HG03354 (cell line): ENCODE measurements around the gene NCOA5.
A peak's percentile ranks its signal among the peaks of the same experiment; 100 is the strongest.
"Not testable (repeated sequence)": the region's sequence is repeated elsewhere in the genome, so short reads cannot be mapped to it uniquely, and the experiment has no call there.

Experiments used
- ATAC-seq: cut with Tn5 transposase; IDR thresholded peaks from one replicate; pipeline ENCODE4 v1.9.1; 2021; ENCODE audit warnings: mild to moderate bottlenecking; ENCODE audit not compliant: unreplicated experiment, poor library complexity, severe bottlenecking

The NCOA5 gene

DNA sequence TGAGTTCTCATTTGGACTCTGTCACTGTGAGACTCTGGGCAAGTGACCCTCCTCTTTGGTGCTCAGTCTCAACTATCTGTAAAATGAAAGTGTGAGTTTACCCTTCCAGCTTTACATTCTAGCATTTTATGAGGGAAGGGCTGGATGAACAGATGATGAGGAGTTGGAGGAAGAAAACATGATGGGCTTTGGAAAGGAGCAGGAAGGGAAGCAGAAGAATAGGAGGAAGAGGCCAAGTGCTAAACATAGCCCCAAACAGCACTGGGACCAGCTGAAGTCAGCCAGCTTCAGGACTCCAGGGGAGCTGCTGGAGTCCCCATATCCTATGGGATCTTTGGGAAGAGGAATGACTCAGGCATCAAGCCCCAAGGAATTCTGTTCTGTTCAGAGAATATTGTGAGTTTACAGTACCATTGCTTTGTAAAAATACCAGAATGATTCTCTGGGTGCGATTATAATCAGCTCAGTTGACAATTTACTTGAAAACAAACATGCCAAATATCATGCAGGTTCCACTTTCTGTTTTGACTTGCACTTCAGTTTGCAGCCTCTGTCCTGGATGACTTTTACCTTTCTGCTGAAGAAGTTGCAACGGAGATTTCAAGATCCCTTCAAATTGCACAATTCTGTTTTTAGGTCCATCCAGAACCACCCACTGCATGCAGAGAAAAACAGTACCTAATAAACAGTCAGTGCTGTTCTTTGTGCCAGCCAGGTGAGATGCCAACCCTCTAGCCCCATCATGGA lies 31.6 kb upstream of the NCOA5 start:
- ATAC-seq: no peak

DNA sequence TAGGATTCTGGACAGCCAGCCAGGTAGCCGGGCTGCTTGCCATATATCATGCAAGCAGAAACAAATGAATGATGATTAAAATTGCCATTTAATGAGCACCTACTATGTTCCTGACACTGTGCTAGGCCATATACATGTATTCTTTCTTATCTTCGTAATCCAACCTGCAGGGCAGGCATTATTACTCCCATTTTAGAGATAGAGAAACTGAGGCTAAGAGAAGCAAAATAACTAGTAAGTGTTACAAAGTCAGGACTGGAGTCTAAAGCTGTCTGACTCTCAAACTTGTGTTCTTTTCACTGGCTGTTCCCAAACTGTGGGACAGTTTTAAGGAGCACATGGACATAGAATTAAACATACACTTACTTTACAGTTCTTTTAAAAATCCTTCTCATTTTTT lies 30.4 kb upstream of the NCOA5 start:
- no peak for ATAC-seq

DNA sequence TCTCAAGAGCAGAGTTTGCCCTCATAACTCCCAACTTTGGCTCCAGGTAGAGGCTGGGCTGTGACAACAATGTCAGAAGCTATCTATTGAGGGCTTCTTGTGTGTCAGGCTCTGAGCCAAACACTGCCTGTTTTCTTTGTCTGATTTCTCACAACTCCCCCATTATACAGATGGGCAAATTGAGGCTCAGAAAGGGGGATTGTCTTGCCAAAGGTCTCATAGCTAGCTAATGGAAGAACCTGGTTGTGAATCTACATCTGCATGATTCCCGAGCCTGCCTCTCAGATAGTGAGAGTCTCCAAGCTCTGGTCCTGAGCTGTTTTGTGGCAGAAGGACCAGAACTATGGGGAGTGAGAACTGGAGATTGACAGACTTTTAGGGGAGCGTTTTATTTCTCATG lies 29.8 kb upstream of the NCOA5 start:
- ATAC-seq: no peak

DNA sequence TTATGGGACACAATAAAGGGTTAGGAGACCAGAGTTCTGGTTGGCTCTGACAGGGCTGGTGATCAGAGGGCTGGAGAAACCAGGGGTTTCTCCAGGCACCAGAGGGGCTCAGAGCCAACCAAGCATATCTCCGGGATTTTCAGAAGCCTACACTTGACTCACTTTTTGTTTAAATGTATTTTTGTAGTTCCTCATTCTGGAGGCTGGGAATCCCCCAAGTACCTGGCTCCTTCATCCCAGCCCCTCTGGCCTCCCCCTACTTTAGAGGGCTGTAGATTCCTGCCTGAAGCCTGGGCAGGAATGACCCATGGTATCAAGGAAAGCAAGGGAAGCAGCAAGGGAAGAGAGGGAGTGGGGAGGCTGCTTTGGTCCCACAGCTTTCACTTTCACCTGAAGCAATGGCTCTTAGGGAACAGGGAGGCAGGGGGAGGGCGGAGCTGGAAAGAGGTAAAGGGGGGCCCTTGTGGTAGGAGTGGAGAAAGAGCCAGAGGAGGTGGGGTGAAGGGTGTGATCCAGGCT lies 29.3 kb upstream of the NCOA5 start:
- peak; percentile 52 for ATAC-seq

DNA sequence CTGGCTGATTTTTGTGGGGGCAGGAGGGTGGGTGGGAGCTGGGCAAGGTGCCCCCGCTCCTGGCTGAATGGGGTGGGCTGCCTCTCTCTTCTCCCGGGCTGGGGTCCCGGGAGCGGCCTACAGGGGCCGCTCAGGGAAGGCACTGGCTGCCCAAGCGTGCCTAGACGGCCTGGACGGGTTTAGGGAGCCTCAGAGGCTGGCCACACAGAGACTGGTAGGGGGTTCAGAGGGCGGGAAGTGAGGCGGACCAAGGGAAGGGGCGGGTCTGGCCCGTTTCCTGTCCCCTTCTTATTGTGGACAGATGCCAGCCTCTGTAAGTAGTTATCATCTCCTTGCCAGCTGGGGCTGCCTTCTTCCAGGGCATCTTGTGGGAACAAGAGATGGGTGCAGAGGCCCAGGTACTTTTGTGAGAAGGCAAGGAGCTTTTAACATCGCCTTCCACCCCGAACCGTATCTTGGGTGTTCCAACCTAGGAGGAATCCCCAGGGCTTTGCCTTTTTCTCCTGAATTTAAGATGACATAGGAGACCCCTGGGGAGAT lies 28.8 kb upstream of the NCOA5 start:
- ATAC-seq: peak; percentile 66

DNA sequence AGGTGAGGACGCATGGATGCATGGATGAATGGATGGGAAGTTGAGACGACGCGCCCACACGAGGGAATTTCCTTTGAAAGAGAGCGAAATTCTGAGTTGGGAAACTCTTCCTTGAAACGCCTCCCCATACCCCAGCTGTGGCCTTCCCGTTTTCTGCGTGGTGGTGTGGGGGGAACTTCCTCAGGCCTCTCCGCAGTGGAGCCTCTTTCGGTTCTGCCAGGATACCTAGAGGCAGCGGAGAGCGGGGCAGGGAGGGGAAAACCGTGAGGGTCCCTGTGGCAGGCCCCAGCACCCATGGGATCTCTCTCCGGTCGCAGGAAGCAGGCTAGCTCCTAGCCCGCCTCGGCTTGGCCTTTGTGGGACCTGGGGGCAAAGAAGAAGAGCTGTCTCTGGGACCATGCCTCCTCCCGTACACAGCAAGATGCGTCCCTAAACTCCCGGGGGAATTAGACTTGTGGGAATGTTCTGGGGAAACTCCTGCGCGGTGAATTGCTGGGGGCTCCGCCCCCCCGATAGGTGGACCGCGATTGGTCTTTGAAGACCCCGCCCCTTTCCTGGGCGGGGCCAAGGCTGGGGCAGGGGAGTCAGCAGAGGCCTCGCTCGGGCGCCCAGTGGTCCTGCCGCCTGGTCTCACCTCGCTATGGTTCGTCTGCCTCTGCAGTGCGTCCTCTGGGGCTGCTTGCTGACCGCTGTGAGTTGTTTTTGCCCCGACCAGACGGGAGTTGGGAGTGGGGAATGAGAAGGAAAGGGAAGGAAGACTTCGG lies 28.1 kb upstream of the NCOA5 start, which contains the start of gene CD40:
Gene CD40, plus strand, starts transcription at position 611 of the 764 bp plus-strand sequence. Its CDS starts 30 bp downstream, at position 641.
- ATAC-seq: peak; percentile 74

DNA sequence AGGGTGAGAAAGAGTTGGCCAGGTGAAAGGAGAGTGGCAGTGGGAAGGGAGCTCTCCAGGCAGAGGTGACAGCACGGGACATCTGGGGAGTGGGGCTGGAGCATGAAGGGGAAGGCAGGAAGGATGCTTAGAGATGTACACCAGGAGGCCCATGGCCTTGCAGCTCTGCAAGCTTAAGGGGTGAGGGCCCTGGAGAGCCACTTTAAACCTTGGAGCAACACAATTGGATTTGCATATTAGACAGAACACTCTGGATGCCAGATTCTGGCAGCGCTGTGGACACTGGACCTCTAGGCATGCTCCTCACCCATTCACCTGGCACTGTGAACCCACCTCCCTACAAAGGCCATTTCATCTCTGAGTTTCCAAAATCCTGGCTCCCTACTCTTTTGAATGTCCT lies 24.7 kb upstream of the NCOA5 start:
- ATAC-seq: no peak

DNA sequence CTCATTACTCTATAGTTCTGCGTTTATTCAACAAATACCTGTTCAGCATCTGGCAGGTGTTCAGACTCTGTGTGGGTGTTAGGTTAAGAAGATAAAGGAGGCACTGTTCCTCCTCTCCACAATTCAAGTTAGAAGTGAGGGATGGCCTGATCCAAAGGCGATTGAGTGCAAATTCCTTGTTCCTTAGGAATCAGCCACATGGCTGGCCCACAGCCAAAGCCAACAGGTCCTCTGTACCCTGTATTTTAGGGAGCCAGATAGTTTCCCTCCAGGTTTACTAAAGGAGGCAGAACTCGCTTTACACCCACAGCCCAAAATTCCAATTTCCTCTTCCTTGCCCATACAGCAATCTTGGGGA lies 23.3 kb upstream of the NCOA5 start:
- no peak for ATAC-seq

DNA sequence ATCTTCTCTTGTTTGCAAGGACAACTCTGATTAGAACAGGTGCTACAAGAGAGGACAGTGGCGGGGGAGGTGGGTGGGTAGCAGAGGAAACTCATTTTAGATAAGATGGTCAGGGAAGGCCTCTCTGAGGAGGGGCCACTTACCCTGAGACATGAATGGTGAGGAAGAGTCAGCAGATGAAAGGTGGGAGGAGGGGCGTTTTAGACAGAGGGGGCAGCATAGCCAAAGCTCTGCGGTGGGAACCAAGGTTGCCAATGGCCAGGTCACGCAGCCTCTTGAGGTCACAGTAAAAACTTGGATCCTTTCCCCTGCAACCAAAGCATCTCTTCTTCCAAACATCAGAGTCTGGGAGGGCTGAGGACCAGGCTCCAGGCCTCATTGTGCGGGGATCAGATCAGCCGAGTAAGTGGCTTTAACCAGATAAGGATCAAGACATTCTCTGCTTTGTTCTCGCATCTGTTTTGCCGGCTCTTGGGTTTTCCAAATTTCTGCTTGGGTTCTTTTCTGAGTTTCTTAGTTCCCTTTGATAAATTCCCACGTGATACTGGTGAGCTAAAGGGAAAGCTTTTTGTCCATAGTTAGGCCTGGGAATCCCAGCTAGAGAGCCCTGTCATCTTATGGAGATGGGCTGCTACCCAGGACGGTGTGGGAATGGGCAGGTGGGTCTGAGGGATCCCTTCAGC lies 22.8 kb upstream of the NCOA5 start:
- ATAC-seq: no peak

DNA sequence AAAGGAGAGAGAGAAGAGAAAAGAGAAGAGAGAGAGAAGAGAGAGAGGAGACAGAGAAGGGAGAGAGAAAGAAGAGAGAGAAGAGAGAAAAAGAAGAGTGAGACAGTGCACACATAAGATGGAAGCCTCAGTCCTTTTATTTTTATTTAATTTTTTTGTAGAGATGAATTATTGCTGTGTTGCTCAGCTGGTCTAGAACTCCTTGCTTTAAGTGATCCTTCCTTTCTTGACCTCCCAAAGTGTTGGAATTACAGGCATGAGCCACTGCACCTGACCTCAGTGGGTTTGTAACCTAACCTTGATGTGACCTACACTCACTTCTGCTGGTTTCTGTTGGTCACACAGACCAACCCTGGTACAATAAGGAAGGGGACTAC lies 22.1 kb upstream of the NCOA5 start:
- no peak for ATAC-seq

DNA sequence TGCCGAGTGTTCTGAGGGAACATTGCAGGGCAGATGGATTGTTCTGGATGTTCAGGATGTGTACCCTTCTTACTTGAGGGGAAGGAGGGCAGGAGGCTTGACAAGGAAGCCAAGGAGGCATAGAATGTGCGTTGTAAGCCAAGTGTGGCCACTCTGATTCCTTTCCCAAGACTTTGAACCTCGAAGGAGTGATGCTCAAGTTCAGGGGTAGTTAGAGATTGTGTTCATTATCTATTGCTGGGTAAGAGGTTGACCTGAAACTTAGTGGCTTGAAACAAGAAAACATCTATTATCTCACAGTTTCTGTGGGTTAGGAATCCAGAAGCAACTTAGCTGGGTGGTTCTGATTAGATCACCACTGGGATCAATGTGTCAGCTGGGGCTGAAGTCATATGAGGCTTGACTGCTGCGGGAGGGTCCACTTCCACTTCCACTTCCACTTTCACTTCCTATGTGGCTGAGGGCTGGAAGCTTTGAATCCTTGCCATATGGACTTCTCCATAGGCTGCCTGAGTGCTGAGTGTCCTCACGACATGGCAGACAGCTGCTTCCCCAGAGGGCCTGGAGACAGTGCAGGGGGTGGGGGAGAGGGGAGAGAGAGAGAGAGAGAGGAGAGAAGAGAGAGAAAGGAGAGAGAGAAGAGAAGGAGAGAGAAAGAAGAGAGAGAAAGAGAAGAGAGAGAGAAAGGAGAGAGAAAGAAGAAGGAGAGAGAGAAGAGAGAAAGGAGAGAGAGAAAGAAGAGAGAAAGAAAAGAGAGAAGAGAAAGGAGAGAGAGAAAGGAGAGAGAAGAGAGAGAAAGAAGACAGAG lies 21.5 kb upstream of the NCOA5 start:
- ATAC-seq: peak; percentile 57

DNA sequence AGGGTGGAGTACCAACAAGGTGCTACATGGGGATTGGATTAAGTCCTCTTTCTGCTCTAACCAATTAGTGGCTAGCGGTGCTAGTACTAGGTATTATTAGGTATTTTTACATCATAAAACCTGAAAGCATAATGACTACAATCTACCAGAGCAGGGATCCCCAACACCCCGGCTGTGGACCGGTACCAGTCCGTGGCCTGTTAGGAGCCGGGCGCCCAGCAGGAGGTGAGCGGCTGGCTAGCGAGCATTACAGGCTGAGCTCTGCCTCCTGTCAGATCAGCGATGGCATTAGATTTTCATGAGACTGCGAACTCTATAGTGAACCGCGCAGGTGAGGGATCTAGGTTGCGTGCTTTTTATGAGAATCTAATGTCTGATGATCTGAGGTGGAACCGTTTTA lies 19.2 kb upstream of the NCOA5 start:
- ATAC-seq: no peak

DNA sequence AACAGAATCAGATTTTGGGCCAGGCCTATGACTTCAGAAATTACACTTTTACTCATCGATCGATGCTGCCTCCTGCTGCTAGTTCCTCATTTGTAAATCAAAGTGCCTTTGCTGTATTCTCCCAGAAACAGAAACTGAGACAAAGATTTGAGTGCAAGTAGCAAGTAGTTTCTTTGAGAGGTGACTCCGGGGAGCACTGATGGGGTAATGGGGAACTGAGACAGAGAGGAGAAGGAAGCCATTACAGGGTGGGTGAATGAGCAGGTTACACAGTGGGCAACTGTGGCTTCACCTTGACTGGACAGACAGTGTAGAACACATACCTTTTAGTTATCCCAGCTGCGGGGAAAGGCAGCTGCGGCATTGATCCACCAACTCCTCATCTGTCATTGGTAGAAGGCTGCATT lies 18.7 kb upstream of the NCOA5 start:
- peak; percentile 86 for ATAC-seq

DNA sequence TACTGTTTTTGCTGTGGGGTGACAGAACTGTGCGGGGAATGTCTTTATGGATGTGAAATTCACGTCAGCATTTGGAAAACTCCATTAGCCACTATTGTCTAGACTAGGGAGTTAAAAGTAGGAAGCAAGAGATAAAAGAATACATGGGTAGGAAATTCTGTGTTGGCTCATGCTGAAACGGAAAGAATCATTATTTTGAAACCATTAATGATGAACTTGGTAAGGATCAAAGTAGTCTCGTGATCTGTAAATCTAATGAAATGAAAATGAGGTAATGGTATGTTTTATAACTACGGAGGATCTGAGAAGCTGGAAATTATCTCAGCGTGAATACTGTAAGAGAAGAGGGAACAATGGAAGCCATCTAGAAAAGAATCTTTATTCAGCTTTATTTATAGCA lies 17.3 kb upstream of the NCOA5 start:
- no peak for ATAC-seq

DNA sequence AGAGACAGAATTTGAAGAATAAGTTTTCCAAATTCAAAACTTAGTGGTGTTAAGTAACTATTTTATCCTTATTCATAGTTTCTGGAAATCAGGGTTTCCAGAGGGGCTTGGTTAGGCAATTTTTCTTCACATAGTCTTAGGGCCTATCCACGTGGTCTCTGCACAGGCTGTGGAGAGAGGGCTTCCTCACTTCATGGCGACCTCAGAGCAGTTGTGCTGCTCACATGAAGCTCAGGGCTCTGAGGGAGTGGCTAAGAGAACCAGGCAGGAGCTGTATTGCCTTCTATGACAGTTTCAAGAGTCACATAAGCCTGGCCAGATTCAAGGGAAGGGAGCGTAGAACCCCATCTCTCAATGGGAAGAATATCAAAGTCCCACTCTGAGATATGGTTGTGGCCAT lies 14.5 kb upstream of the NCOA5 start:
- no peak for ATAC-seq

DNA sequence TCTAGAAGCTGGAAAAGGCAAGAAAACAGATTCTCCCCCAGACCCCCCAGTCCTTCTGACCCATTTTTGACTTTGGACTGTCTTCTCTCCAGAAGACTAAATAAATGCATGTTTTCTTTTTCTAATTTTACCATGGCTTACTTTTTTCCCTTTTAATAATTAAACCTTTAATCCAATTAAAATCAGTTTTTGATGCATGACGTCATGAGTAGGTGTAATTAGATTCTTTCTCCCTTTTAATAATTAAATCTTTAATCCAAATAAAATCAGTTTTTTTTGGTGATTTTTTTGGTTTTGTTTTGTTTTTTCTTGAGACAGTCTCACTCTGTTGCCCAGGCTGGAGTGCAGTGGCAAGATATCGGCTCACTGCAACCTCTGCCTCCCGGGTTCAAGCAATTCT lies 13.2 kb upstream of the NCOA5 start:
- ATAC-seq: no peak

DNA sequence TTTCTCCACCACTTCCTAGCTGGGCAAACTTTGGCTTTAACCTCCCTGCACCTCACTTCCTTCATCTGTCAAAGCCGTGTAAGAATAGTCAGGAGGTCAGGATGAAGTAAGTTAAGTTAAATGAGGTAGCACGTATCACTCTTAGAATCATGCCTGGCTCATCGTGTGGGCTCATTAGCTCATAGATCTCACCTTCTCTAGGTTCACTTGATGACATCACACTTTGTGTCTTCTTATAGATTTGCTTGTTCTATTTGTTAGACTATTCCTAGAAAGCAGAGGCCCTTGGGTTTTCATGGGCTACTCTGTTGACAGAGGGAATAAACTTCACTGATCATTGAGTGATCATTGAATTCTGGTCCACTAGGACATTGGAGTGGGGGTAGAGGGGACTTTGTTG lies 12.2 kb upstream of the NCOA5 start:
- no peak for ATAC-seq

DNA sequence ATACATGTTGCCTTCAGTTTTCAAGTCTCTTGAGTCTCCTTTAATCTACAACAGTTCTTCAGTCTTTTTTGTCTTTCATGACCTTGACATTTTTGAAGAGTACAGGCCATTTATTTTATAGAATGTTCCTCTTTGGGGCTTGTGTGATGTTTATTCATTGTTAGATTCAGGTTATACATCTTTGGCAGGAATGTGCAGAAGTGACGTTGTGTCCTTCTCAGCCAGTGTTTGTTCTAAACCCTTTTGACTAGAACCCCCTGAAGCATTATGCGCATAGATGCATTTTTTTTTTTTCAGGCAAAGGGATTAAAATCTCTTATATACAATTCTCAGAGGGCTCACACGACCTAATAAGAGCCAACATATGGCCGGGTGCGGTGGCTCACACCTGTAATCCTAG lies 11.2 kb upstream of the NCOA5 start:
- no peak for ATAC-seq

DNA sequence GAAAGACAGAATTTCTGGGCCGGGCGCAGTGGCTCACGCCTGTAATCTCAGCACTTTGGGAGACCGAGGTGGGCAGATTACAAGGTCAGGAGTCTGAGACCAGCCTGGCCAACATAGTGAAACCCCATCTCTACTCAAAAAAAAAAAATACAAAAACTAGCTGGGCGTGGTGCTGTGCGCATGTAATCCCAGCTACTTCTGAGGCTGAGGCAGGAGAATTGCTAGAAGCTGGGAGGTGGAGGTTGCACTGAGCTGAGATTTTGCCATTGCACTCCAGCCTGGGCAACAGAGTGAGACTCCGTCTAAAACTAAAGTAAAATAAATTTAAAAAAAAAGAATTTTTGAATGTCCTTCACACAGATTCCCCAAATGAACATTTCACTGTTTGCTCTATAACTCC lies 10.7 kb upstream of the NCOA5 start:
- ATAC-seq: not testable (repeated sequence)
